Astrocyte (in vitro differentiated cells and primary cell): ENCODE results near the gene MTF1. TPM values are rescaled to one million over a fixed set of nuclear protein-coding genes. Genes with fewer than 3 reads are reported as not detected.

Experiments
- DNase-seq: peaks from one replicate; pipeline ENCODE4 v3.0.0-alpha.2; 2010; ENCODE audit warnings: low read depth
- FAIRE-seq: peaks from 2 replicates; lab custom pipeline; 2011; peaks lifted over from hg19 to GRCh38; lab: Jason Lieb, UNC
- H2AFZ ChIP-seq: 2 replicates; pipeline ENCODE4 v1.6.0; 2012; ENCODE audit warnings: low read depth, low read length, inconsistent platforms
- H3K27ac ChIP-seq: 2 replicates; pipeline ENCODE4 v1.5.1; 2011; ENCODE audit warnings: low read depth, low read length, inconsistent platforms
- H3K27me3 ChIP-seq: 2 replicates; pipeline ENCODE4 v1.6.0; 2011; ENCODE audit warnings: low read length, inconsistent platforms; ENCODE audit not compliant: insufficient read depth
- H3K36me3 ChIP-seq: 2 replicates; pipeline ENCODE4 v1.5.1; 2011; ENCODE audit warnings: low read length, inconsistent platforms; ENCODE audit not compliant: insufficient read depth
- H3K4me1 ChIP-seq: 2 replicates; pipeline ENCODE4 v1.5.1; 2011; ENCODE audit warnings: low read length, inconsistent platforms; ENCODE audit not compliant: insufficient read depth
- H3K4me2 ChIP-seq: 2 replicates; pipeline ENCODE4 v1.6.0; 2012; ENCODE audit warnings: low read length, inconsistent platforms
- H3K4me3 ChIP-seq: 2 replicates; pipeline ENCODE4 v1.5.1; 2011; ENCODE audit warnings: low read depth, mild to moderate bottlenecking, low read length, inconsistent platforms; ENCODE audit not compliant: insufficient read depth
- H3K79me2 ChIP-seq: 2 replicates; pipeline ENCODE4 v1.6.0; 2012; ENCODE audit warnings: mild to moderate bottlenecking, low read length, inconsistent platforms; ENCODE audit not compliant: insufficient read depth
- H3K9ac ChIP-seq: 2 replicates; pipeline ENCODE4 v1.6.0; 2012; ENCODE audit warnings: mild to moderate bottlenecking, low read length, inconsistent platforms
- H3K9me3 ChIP-seq: 2 replicates; pipeline ENCODE4 v1.5.1; 2012; ENCODE audit warnings: low read depth, mild to moderate bottlenecking, low read length, inconsistent platforms; ENCODE audit not compliant: insufficient read depth
- H4K20me1 ChIP-seq: 2 replicates; pipeline ENCODE4 v1.6.0; 2012; ENCODE audit warnings: low read length, inconsistent platforms; ENCODE audit not compliant: insufficient read depth
- H3K27ac Mint-ChIP-seq: one replicate; pipeline ENCODE4 v1.8.0; 2021; ENCODE audit warnings: mild to moderate bottlenecking, mixed read lengths; ENCODE audit not compliant: unreplicated experiment
- H3K27me3 Mint-ChIP-seq: one replicate; pipeline ENCODE4 v1.8.0; 2021; ENCODE audit warnings: low read depth, mixed read lengths; ENCODE audit not compliant: unreplicated experiment
- H3K36me3 Mint-ChIP-seq: one replicate; pipeline ENCODE4 v1.8.0; 2021; ENCODE audit warnings: low read depth, mixed read lengths; ENCODE audit not compliant: unreplicated experiment
- H3K4me1 Mint-ChIP-seq: one replicate; pipeline ENCODE4 v1.8.0; 2021; ENCODE audit warnings: low read depth, mixed read lengths; ENCODE audit not compliant: unreplicated experiment
- H3K4me3 Mint-ChIP-seq: one replicate; pipeline ENCODE4 v1.8.0; 2021; ENCODE audit warnings: mild to moderate bottlenecking, moderate library complexity, mixed read lengths; ENCODE audit not compliant: unreplicated experiment
- H3K9me3 Mint-ChIP-seq: one replicate; pipeline ENCODE4 v1.8.0; 2021; ENCODE audit warnings: mild to moderate bottlenecking, mixed read lengths; ENCODE audit not compliant: unreplicated experiment
- EZH2 ChIP-seq: IDR thresholded peaks from 2 replicates; pipeline ENCODE4 v1.6.1; 2012; ENCODE audit warnings: mild to moderate bottlenecking, low read length, inconsistent platforms; ENCODE audit not compliant: insufficient read depth
- total RNA-seq: library from RNA; stranded (reverse); gene quantifications from 2 replicates; pipeline ENCODE4 v1.2.1, GENCODE V29; 2021
- TF ChIP-seq, protein P1 (sequence below): IDR thresholded peaks from 2 replicates; pipeline ENCODE4 v1.5.1; 2011; ENCODE audit warnings: low read depth, mild to moderate bottlenecking, inconsistent platforms, low read length, moderate library complexity; ENCODE audit not compliant: insufficient read depth

The MTF1 gene
- total RNA-seq, 1 donor from 2014 or later = 16.7 TPM

DNA sequence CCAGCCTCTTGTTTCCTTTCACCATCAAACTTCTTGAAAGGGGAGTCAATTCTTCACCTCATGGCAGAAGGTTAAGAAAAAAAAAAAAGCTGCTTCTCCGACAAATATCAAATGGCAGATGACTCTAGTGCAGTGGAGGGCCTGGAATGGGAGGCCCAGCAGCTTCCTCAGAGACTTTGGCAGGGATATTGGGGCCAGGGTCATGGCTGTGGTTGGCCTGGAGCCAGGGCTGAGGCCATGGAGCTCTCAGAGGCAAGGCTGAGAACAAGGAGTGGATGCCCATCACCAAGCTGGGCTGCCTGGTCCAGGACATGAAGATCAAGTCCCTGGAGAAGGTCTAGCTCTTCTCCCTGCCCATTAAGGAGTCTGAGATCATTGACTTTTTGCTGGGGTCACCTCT, 18.7 kb downstream of the MTF1 start:
- no peak overlapping the region for H3K4me2 ChIP-seq
- TF ChIP-seq, protein P1, sequence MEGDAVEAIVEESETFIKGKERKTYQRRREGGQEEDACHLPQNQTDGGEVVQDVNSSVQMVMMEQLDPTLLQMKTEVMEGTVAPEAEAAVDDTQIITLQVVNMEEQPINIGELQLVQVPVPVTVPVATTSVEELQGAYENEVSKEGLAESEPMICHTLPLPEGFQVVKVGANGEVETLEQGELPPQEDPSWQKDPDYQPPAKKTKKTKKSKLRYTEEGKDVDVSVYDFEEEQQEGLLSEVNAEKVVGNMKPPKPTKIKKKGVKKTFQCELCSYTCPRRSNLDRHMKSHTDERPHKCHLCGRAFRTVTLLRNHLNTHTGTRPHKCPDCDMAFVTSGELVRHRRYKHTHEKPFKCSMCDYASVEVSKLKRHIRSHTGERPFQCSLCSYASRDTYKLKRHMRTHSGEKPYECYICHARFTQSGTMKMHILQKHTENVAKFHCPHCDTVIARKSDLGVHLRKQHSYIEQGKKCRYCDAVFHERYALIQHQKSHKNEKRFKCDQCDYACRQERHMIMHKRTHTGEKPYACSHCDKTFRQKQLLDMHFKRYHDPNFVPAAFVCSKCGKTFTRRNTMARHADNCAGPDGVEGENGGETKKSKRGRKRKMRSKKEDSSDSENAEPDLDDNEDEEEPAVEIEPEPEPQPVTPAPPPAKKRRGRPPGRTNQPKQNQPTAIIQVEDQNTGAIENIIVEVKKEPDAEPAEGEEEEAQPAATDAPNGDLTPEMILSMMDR = no peak
- no peak for TF ChIP-seq EZH2
- H3K9me3 Mint-ChIP-seq = no peaks in the 10 kb centered on the region
- peaks cover 4% of the 10 kb centered on the region for H3K36me3 Mint-ChIP-seq
- H4K20me1 ChIP-seq = peaks cover 50% of the 10 kb centered on the region
- H3K4me1 ChIP-seq = no peaks in the 10 kb centered on the region
- peaks cover 21% of the 10 kb centered on the region for H3K36me3 ChIP-seq
- H3K27me3 Mint-ChIP-seq = no peaks in the 10 kb centered on the region
- no peak overlapping the region for H3K4me3 ChIP-seq
- H3K27me3 ChIP-seq = no peaks in the 10 kb centered on the region
- no peak overlapping the region for H3K9ac ChIP-seq
- no peak overlapping the region for H3K27ac ChIP-seq
- no peaks in the 10 kb centered on the region for H3K9me3 ChIP-seq
- DNase-seq (no peak), FAIRE-seq (no peak)
- peaks cover 3% of the 10 kb centered on the region for H3K4me1 Mint-ChIP-seq
- H2AFZ ChIP-seq = no peak overlapping the region
- H3K4me3 Mint-ChIP-seq = no peak overlapping the region
- H3K27ac Mint-ChIP-seq = no peak overlapping the region
- peaks cover 36% of the 10 kb centered on the region for H3K79me2 ChIP-seq

DNA sequence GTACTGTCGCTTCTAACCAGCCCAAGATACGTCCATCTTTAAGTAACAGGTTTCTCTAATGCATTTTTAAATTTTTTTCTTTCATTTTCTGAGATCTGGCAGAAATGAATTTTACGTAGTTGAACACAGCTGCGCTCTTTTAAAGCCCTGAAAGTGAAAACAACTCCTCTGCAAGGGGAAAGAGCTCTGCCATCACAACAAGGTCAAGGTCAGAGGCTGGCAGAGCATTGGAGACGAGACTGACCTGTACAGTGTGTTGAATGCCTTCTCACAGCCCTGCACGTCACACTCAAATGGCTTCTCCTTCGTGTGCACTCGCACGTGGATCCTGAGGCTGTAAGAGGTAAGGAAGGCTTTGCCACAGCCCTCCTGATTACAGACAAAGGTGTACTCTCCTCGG, 19.7 kb downstream of the MTF1 start:
- Histone ChIP-seq H3K27ac (no peak overlapping the region), H3K4me2 (no peak overlapping the region), H4K20me1 (peaks cover 44% of the 10 kb centered on the region), H3K4me1 (no peaks in the 10 kb centered on the region), H3K4me3 (no peak overlapping the region), H3K79me2 (peaks cover 29% of the 10 kb centered on the region), H3K27me3 (no peaks in the 10 kb centered on the region), H3K9ac (no peak overlapping the region), H3K36me3 (peaks cover 30% of the 10 kb centered on the region), H2AFZ (no peak overlapping the region), H3K9me3 (no peaks in the 10 kb centered on the region)
- H3K4me3 Mint-ChIP-seq = no peak overlapping the region
- no peaks in the 10 kb centered on the region for H3K9me3 Mint-ChIP-seq
- H3K27me3 Mint-ChIP-seq = no peaks in the 10 kb centered on the region
- H3K36me3 Mint-ChIP-seq = peaks cover 2% of the 10 kb centered on the region
- DNase-seq = no peak
- no peaks in the 10 kb centered on the region for H3K4me1 Mint-ChIP-seq
- TF ChIP-seq, protein P1 = no peak
- no peak for TF ChIP-seq EZH2
- no peak for FAIRE-seq
- no peak overlapping the region for H3K27ac Mint-ChIP-seq

DNA sequence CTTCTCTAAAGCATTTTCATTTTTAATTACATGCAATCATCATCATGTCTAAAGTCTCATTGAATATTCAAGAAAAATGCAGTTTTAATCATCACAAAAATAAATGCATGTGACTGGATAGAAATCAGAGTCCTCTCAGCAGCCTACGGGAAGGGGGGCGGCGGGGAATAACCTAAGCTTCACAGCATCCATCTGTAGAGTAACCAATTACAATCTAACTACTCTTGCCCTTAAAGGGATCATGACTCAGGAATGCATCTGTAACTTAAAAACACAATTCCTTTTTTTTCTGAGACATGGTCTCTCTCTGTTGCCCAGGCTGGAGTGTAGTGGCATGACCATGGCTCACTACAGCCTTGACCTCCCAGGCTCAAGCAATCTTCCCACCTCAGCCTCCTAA, 22.6 kb downstream of the MTF1 start:
- Histone ChIP-seq H4K20me1 (peaks cover 23% of the 10 kb centered on the region), H2AFZ (no peak overlapping the region), H3K4me2 (no peak overlapping the region), H3K9me3 (no peaks in the 10 kb centered on the region), H3K27ac (no peak overlapping the region), H3K9ac (no peak overlapping the region), H3K36me3 (peaks cover 47% of the 10 kb centered on the region), H3K27me3 (no peaks in the 10 kb centered on the region), H3K4me3 (no peak overlapping the region), H3K79me2 (peaks cover 10% of the 10 kb centered on the region), H3K4me1 (no peaks in the 10 kb centered on the region)
- no peak for TF ChIP-seq EZH2
- TF ChIP-seq, protein P1 = no peak
- Mint-ChIP-seq H3K4me1 (no peaks in the 10 kb centered on the region), H3K4me3 (no peak overlapping the region), H3K27ac (no peak overlapping the region), H3K9me3 (no peaks in the 10 kb centered on the region), H3K36me3 (peaks cover 15% of the 10 kb centered on the region), H3K27me3 (no peaks in the 10 kb centered on the region)
- DNase-seq (no peak), FAIRE-seq (no peak)
